Activated T-helper 2 cell treated with anti-CD3 and anti-CD28 coated beads, Interferon-gamma antibody, Interleukin-2, Interleukin-4, amounts not matched to agents 10 μg/mL and 5 μg/mL and 100 μg/mL, durations not matched to agents 14 hours and 24 hours and 36 hours (primary cell): ENCODE data around the gene CER1. TPM values are rescaled to one million over a fixed set of nuclear protein-coding genes. Genes with fewer than 3 reads are reported as not detected.

Source experiments
- DNase-seq: peaks from one replicate; pipeline ENCODE4 v3.0.0; 2021; ENCODE audit warnings: low spot score
- H3K27ac Mint-ChIP-seq: one replicate; pipeline ENCODE4 v1.8.0; 2021; ENCODE audit warnings: mixed read lengths
- H3K27me3 Mint-ChIP-seq: one replicate; pipeline ENCODE4 v1.8.0; 2021; ENCODE audit warnings: low read depth, mixed read lengths
- H3K36me3 Mint-ChIP-seq: one replicate; pipeline ENCODE4 v1.8.0; 2021; ENCODE audit warnings: low read depth, mixed read lengths
- H3K4me1 Mint-ChIP-seq: one replicate; pipeline ENCODE4 v1.8.0; 2021; ENCODE audit warnings: low read depth, mixed read lengths
- H3K4me3 Mint-ChIP-seq: one replicate; pipeline ENCODE4 v1.8.0; 2021; ENCODE audit warnings: low read depth, mild to moderate bottlenecking, moderate library complexity, mixed read lengths
- H3K9me3 Mint-ChIP-seq: one replicate; pipeline ENCODE4 v1.8.0; 2021; ENCODE audit warnings: mixed read lengths
- intact Hi-C: fragments of 100-400 bp; cut with micrococcal nuclease; formaldehyde crosslinking; loops from one replicate; pipeline ENCODE4 v1.15.1; 2023
- total RNA-seq: library from RNA; stranded (reverse); gene quantifications from 2 replicates; pipeline ENCODE4 v1.2.3, GENCODE V29; 2022

The CER1 gene
- total RNA-seq, 1 donor from 2014 or later, result not detected

GRCh38 chr9:14674630-14675029 lies 47.9 kb downstream of the CER1 start:
- Mint-ChIP-seq H3K4me3 (no peak overlapping the region), H3K27ac (no peak overlapping the region), H3K27me3 (no peaks in the 10 kb centered on the region), H3K36me3 (peaks cover 35% of the 10 kb centered on the region), H3K4me1 (peaks cover 10% of the 10 kb centered on the region), H3K9me3 (no peaks in the 10 kb centered on the region)
- DNase-seq, result no peak
- intact Hi-C loops, result loop anchor here (5.0 kb wide), 2 partner anchors 112 to 623 kb away; no protein-coding TSS in a partner anchor

DNA sequence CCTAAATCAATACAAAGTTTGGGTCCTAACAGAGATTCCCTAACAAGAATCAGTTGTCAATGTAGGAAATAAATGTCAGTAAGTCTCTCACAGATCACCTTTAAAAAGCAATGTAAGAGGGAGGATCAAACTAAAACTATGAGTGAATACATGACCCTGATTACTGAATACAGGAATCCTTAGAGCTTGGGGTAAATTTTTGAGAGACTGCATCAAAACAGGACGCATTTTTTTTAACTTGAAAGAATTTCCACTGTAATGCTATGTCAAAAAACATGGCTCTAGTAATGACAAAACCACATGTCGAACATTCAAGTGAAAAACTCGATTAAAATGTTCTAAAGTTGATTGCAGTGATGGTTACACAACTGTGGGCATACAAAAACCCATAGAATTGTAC lies 51.2 kb downstream of the CER1 start:
- peaks cover 10% of the 10 kb centered on the region for H3K4me1 Mint-ChIP-seq
- no peak for DNase-seq
- H3K27ac Mint-ChIP-seq, result no peak overlapping the region
- peaks cover 21% of the 10 kb centered on the region for H3K36me3 Mint-ChIP-seq
- no peaks in the 10 kb centered on the region for H3K27me3 Mint-ChIP-seq
- H3K9me3 Mint-ChIP-seq, result no peaks in the 10 kb centered on the region
- no peak overlapping the region for H3K4me3 Mint-ChIP-seq
- intact Hi-C loops, result loop anchor here (5.0 kb wide), 2 partner anchors 109 to 626 kb away; no protein-coding TSS in a partner anchor

DNA sequence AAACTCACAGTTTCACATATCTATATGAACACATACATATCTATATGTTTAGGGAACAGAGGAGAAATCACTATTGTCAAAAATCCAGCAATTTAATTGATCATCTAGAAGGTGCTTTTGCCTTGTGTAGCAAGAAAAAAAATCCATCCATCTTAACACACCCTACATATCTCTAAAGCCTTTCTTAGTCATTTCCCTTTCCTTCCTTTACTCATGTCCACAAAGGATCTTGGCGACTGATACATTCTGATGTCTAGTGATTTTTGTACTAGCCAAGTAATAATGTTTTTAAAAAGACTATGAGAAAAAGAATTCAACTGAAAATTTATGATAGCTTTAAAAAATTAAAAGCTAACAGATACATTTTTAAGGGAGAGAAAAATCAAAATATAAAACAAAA lies 51.8 kb downstream of the CER1 start:
- no peaks in the 10 kb centered on the region for H3K9me3 Mint-ChIP-seq
- peaks cover 18% of the 10 kb centered on the region for H3K36me3 Mint-ChIP-seq
- intact Hi-C loops, result loop anchor here (5.0 kb wide), 2 partner anchors 108 to 627 kb away; no protein-coding TSS in a partner anchor
- H3K27ac Mint-ChIP-seq, result peak overlapping the region; percentile 62
- no peaks in the 10 kb centered on the region for H3K27me3 Mint-ChIP-seq
- DNase-seq, result no peak
- H3K4me1 Mint-ChIP-seq, result peaks cover 10% of the 10 kb centered on the region
- no peak overlapping the region for H3K4me3 Mint-ChIP-seq

Other genes with a start within 250 kb of the CER1 start
- gene ZDHHC21, start 29.3 kb downstream of the CER1 start, total RNA-seq, result 13.3 and 14.2 TPM in 2 replicates
- not detected in 2 replicates for gene FREM1, start 187.7 kb upstream of the CER1 start, total RNA-seq